Adipocyte (in vitro differentiated cells): ENCODE data around the gene CSNK1G1.
"Not testable (repeated sequence)": the region's sequence is repeated elsewhere in the genome, so short reads cannot be mapped to it uniquely, and the experiment has no call there.

ENCODE experiments used
- DNase-seq: peaks from one replicate; pipeline ENCODE4 v3.0.0-alpha.2; 2015; ENCODE audit warnings: low read depth
- H3K27me3 ChIP-seq: replicated peaks from 2 replicates; pipeline ENCODE4 v1.7.0; 2013; ENCODE audit warnings: mild to moderate bottlenecking, low read length, moderate library complexity; ENCODE audit not compliant: control insufficient read depth, insufficient read depth
- H3K36me3 ChIP-seq: 2 replicates; pipeline ENCODE4 v1.7.0; 2013; ENCODE audit warnings: low read length, mild to moderate bottlenecking, moderate library complexity; ENCODE audit not compliant: control insufficient read depth, insufficient read depth, severe bottlenecking
- H3K4me1 ChIP-seq: 2 replicates; pipeline ENCODE4 v1.7.0; 2013; ENCODE audit warnings: mild to moderate bottlenecking, low read length, moderate library complexity; ENCODE audit not compliant: control insufficient read depth, insufficient read depth
- H3K4me3 ChIP-seq: 2 replicates; pipeline ENCODE4 v1.7.0; 2013; ENCODE audit warnings: mild to moderate bottlenecking, low read length, moderate library complexity
- H3K9ac ChIP-seq: 2 replicates; pipeline ENCODE4 v1.7.0; 2013; ENCODE audit warnings: mild to moderate bottlenecking, low read length, moderate library complexity
- H3K9me3 ChIP-seq: 2 replicates; pipeline ENCODE4 v1.7.0; 2013; ENCODE audit warnings: mild to moderate bottlenecking, low read length, moderate library complexity; ENCODE audit not compliant: control insufficient read depth

Gene CSNK1G1

GRCh38 chr15:64286473-64286872, 69.5 kb downstream of the CSNK1G1 start:
- Histone ChIP-seq H3K27me3 (no peaks in the 10 kb centered on the region), H3K9me3 (no peaks in the 10 kb centered on the region), H3K4me1 (peaks cover 31% of the 10 kb centered on the region), H3K9ac (no peak overlapping the region), H3K36me3 (no peaks in the 10 kb centered on the region), H3K4me3 (no peak overlapping the region)
- DNase-seq = no peak

DNA sequence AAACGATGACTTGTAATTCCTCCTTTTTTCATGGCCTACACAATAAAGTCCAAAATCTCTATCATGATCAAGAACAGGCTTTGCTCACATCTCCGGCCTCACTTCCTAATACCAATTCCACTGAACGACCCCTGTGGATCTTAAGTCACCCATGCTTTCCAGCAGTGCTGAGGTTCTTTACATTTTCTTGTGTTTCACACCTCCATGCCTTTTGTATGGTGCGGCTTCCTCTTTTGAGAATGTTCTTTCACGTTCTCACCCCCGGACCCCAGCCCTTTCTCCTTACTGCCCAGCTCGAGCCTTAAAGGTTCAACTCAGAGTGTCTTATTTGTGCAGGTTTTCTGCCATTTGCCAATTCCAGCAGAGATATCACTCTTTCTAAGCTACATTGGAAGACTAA, 70.1 kb downstream of the CSNK1G1 start:
- Histone ChIP-seq H3K4me3 (no peak overlapping the region), H3K4me1 (peaks cover 31% of the 10 kb centered on the region), H3K27me3 (no peaks in the 10 kb centered on the region), H3K9ac (no peak overlapping the region), H3K9me3 (no peaks in the 10 kb centered on the region), H3K36me3 (no peaks in the 10 kb centered on the region)
- no peak for DNase-seq

DNA sequence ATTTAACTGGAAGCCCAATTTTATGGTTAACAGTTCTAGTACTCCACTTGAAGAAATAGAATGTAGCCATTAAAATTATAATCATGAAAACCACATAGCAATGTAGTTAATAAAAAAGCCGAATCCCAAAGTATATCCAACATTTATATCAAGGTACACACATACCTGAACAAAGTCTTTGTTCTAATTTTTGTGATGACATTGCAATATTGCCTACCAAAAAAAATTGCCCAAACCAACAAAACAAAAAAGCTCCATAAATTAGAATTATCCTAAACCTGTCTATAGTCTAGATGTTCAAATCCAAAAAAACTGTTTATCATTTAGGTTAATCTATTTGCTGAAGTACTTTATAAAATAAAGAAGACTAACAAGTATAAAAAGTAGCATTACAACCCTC, 70.8 kb downstream of the CSNK1G1 start:
- H3K9me3 ChIP-seq = no peaks in the 10 kb centered on the region
- H3K27me3 ChIP-seq = no peaks in the 10 kb centered on the region
- H3K4me1 ChIP-seq = peaks cover 31% of the 10 kb centered on the region
- no peak overlapping the region for H3K4me3 ChIP-seq
- DNase-seq = no peak
- no peaks in the 10 kb centered on the region for H3K36me3 ChIP-seq
- H3K9ac ChIP-seq = no peak overlapping the region

DNA sequence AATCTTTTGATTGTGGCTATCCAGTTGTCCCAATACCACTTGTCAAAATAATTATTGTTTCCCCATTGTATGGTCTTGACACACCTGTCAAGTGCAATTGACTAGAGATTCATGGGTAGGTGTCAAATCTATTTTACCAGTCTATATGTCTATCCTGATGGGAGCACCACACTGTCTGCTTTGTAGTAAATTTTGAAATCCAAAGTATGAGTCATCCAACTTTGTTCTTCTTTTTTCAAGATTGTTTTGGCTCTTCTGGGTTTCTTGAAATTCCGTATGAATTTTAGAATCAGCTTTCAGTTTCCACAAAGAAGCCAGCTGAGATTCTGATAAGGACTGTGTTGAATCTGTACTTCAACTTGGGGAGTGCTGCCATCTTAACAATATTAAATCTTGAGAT, 71.9 kb downstream of the CSNK1G1 start:
- H3K27me3 ChIP-seq = no peaks in the 10 kb centered on the region
- peak; percentile 69 for DNase-seq
- H3K9ac ChIP-seq = peak overlapping the region; percentile 54
- peaks cover 3% of the 10 kb centered on the region for H3K36me3 ChIP-seq
- peak overlapping the region; percentile 43 for H3K4me3 ChIP-seq
- H3K4me1 ChIP-seq = peaks cover 28% of the 10 kb centered on the region
- no peaks in the 10 kb centered on the region for H3K9me3 ChIP-seq

DNA sequence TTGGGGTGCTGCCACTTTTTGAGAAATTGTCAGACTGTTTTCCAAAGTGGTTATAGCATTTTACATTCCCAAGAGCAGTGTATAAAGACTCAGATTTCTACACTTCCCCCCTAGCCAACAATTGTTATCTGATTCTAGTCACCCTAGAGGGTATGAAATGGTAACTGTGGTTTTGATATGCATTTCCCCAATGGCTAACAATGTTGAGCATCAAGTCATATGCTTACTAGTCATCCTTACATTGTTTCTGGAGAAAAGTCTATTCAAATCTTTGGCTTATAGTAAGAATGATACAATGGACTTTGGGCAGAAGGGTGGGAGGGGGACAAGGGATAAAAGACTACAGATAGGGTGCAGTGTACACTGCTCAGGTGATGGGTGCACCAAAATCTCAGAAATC, 73.3 kb downstream of the CSNK1G1 start:
- Histone ChIP-seq H3K36me3 (peaks cover 6% of the 10 kb centered on the region), H3K9ac (no peak overlapping the region), H3K27me3 (no peaks in the 10 kb centered on the region), H3K4me1 (peaks cover 23% of the 10 kb centered on the region), H3K9me3 (no peaks in the 10 kb centered on the region), H3K4me3 (no peak overlapping the region)
- DNase-seq = no peak

GRCh38 chr15:64279131-64279530, 76.8 kb downstream of the CSNK1G1 start:
- Histone ChIP-seq H3K27me3 (no peaks in the 10 kb centered on the region), H3K9me3 (no peaks in the 10 kb centered on the region), H3K4me1 (peaks cover 11% of the 10 kb centered on the region), H3K4me3 (no peak overlapping the region), H3K36me3 (peaks cover 6% of the 10 kb centered on the region), H3K9ac (no peak overlapping the region)
- DNase-seq = peak; percentile 50

DNA sequence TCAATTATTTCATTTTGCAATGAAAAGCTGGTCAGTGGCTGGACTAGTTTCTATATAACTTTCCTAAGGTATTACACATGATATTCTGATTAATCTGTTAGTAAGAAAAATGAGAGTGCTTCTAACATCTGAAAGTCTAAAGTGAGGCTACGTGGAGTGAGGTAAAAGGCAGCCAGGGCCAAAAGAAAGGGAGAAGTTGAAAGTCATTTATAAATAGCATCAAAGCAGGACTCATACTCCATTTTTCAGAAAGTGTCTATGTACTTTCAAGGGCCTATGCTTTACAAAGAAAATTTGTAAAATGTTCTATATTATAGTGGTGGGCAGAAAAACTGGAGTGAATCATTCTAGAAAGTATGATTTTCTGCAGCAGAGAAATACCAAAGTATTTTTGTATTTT, 80.0 kb downstream of the CSNK1G1 start:
- Histone ChIP-seq H3K4me1 (peaks cover 4% of the 10 kb centered on the region), H3K9me3 (no peaks in the 10 kb centered on the region)

GRCh38 chr15:64274341-64274950, 81.5 kb downstream of the CSNK1G1 start:
- Histone ChIP-seq H3K4me3 (no peak overlapping the region), H3K9ac (no peak overlapping the region), H3K4me1 (peaks cover 4% of the 10 kb centered on the region), H3K9me3 (no peaks in the 10 kb centered on the region), H3K27me3 (no peaks in the 10 kb centered on the region), H3K36me3 (peaks cover 9% of the 10 kb centered on the region)
- DNase-seq = peak; percentile 10

More for the DNA sequence above, 80.0 kb downstream of the CSNK1G1 start:
- Histone ChIP-seq H3K36me3 (peaks cover 9% of the 10 kb centered on the region), H3K27me3 (no peaks in the 10 kb centered on the region), H3K9ac (no peak overlapping the region), H3K4me3 (no peak overlapping the region)
- DNase-seq = no peak

- Histone ChIP-seq H3K27me3 (no peaks in the 10 kb centered on the region), H3K9me3 (no peaks in the 10 kb centered on the region), H3K4me3 (no peak overlapping the region), H3K9ac (no peak overlapping the region), H3K36me3 (peaks cover 2% of the 10 kb centered on the region), H3K4me1 (peaks cover 6% of the 10 kb centered on the region)
- no peak for DNase-seq
Observed at GRCh38 chr15:64267331-64267973, 88.5 kb downstream of the CSNK1G1 start.

DNA sequence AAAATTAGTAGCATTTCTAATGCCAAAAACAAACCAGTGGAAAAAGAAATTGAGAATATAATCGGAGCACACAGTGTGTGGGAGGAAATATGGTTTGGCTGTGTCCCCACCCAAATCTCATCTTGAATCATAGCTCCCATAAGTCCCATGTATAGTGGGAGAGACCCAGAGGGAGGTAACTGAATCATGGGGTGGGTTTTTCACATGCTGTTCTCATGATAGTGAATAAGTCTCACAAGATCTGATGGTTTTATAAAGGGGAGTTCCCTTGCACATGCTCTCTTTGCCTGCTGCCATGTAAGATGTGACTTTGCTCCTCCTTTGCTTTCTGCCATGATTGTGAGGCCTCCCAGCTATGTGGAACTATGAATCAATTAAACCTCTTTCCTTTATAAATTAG, 90.8 kb downstream of the CSNK1G1 start:
- not testable (repeated sequence) for H3K4me1 ChIP-seq, H3K9ac ChIP-seq, H3K27me3 ChIP-seq, DNase-seq, H3K4me3 ChIP-seq, H3K9me3 ChIP-seq, H3K36me3 ChIP-seq

DNA sequence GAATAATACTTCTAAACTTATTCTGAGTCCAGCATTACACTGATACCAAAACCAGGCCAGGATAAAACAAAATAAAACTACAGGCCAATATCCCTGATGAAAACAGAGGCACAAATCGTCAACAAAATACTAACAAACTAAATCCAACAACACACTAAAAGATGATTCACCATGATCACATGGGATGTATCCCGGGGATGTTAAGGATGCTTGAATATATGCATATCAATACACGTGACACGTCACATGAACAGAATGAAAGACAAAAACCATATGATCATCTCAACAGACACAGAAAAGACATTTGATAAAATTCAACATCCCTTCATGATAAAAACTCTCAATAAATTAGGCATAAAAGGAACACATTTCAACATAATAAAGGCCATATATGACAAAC, 91.5 kb downstream of the CSNK1G1 start:
- no peaks in the 10 kb centered on the region for H3K9me3 ChIP-seq
- no peak overlapping the region for H3K4me3 ChIP-seq
- no peak overlapping the region for H3K9ac ChIP-seq
- H3K4me1 ChIP-seq = peaks cover 8% of the 10 kb centered on the region
- no peaks in the 10 kb centered on the region for H3K36me3 ChIP-seq
- no peak for DNase-seq
- H3K27me3 ChIP-seq = no peaks in the 10 kb centered on the region

DNA sequence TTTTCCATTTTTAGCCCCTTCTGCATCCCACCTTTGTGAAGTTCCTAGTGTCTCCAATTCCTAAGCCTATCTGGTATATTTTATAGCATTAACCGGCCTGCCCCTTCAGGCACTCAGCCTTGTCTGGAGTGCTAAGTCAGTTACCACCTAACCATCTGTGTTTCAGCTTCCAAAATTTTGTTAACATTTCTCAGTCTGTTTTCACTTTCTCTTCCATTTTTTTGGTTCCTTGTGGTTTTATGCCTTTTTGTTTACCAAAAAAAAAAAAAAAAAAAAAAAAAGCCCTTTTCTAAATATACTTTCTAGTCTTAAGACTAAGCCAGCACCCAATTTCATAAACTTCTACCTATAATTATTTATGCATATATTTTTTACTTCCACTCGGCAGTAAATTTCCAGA, 92.4 kb downstream of the CSNK1G1 start:
- Histone ChIP-seq H3K9me3 (no peaks in the 10 kb centered on the region), H3K36me3 (no peaks in the 10 kb centered on the region), H3K9ac (no peak overlapping the region), H3K4me1 (peaks cover 13% of the 10 kb centered on the region), H3K4me3 (no peak overlapping the region), H3K27me3 (no peaks in the 10 kb centered on the region)
- no peak for DNase-seq
